GM19397 (cell line): ENCODE measurements around the gene ZNF407.

Experiments used
- ATAC-seq: cut with Tn5 transposase; IDR thresholded peaks from one replicate; pipeline ENCODE4 v1.9.1; 2021; ENCODE audit warnings: mild to moderate bottlenecking, moderate library complexity; ENCODE audit not compliant: unreplicated experiment

Gene ZNF407

DNA sequence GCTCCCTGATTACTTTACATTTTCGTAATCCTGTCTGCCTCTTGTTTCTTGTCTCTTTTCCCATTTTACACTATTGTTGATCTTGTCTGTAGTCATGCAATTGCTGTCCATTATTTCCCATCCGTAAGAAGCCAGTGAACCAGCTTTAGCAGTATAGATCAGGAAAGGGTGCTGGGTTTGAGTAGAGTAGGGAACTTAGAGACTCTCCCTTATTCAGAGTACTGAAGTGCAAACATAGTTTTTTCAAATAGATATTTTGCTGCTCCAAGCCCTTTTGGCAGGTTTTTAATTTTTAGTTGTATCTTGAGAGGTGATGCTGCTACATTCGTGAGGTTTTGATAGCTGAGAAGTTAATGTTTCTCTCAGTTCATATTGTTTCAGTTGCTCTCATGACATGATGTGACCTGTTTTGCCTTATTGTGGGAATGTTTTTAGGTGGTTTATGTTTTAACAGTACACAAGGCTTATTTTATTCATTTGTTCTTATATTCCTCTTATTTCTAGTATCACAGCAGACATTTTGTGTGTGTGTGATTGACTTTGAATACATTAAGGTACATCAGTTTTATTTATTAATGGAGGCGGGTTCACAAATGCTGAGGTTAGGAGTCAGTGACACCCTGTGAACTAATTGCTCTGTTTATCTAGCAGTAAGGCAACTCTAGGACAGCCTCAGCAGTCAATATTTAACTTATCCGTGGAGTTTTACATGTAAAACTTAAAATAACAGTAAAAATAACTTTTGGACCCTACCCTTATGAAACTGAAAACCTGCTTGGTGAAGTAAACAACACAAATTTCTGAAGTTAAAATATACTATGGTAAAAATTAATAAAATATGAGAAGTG lies 118.4 kb downstream of the ZNF407 start:
- no peak for ATAC-seq

DNA sequence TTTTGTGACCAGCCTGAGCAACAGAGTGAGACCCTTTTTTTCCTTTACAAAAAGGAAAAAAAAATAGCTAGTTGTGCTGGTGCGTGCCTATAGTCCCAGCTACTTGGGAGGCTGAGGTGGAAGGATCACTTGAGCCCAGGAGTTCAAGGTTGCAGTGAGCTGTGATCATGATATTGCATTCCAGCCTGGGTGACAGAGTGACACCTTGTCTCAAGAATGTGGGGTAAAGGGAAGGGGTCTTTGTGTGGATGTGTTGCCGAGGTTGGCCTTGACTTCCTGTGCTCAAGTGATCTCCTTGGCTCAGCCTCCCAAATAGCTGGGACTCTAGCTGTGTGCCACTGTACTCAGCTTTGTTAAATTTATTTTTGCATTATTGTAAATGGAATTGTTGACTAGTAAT lies 120.6 kb downstream of the ZNF407 start:
- ATAC-seq = no peak

DNA sequence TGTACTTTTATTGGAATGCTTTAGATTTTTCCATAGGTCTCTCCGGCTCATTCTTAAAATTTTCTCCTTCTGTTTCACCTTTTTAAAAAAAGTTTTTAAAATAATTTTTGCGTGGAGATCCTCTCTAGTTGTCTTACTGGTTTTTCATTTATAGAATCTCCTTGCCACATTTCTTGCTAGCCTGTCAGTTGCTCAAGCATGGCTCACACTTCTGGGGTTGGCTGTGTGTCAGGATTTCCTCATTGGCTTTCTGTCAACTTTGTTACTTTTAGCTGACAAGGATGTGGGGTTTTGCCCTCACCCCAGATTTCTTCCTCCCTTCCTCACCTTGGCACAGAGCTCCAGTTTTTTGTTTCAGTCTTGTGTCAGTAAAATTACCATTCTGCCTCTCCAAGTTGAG lies 124.6 kb downstream of the ZNF407 start:
- no peak for ATAC-seq

GRCh38 chr18:74724186-74724585 lies 126.5 kb downstream of the ZNF407 start:
- ATAC-seq = no peak

DNA sequence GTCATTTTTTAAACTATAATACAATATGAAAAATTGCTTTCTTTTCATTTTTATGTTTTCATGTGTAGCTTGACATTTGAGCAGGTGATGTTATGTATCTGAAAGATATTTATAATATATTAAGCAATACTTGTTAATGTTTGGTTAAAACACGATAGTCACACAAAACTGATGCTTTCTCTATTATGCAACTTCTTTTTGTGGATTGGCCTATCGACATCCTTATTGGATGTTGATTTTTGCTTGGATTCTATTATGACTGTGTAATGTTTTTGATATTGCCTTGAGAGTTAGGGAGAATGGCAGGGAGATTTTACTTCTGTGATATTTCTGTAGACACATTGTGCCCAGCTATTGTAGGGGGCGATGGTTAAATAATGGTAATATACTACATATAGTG lies 128.0 kb downstream of the ZNF407 start:
- no peak for ATAC-seq

DNA sequence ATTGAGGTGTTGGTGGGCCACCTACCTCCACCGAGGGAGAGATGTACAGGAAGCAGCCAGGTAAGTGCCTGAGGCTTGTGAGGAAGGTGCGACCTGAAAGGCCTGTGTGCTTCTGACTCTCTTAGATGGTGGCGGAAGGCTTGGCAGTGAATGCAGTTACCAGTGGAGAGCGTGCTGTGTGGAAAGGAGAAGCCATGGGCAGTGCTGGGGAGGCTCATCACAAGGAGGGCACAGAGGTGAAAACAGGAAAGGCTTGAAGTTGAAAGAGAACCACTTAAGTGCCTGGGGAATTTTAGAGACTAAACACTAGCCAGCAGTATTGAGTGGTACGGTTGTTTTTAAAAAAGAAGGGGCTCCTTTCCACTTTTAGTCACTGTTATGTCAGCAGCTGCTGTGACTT lies 130.9 kb downstream of the ZNF407 start:
- ATAC-seq = no peak

GRCh38 chr18:74731097-74731496 lies 133.4 kb downstream of the ZNF407 start:
- no peak for ATAC-seq

DNA sequence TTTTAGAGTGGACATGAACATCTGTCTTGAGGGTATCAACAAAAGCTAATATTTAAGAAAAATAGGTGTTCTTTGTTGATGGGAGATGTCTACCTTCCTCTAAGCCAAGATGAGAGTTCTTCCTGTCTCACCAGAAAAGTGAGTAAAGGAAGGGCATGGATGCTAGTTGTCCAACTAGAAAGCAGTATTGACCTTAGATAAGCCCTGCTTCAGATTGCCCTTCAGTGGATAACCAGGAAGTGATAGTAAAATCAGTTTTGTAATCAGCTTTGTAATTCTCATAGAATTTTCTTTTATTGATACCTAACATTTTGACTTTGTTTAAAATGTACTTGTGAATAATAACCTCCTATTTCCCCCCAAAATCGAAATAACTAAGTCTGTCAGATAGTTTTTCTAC lies 134.7 kb downstream of the ZNF407 start:
- no peak for ATAC-seq

- ATAC-seq = no peak
These were observed 135.9 kb downstream of the ZNF407 start for GRCh38 chr18:74733598-74733997.

- ATAC-seq = no peak
These were observed 136.4 kb downstream of the ZNF407 start for GRCh38 chr18:74734013-74734444.

- ATAC-seq = no peak
These were observed 142.3 kb downstream of the ZNF407 start for GRCh38 chr18:74739926-74740325.

GRCh38 chr18:74742573-74743243 lies 145.0 kb downstream of the ZNF407 start:
- ATAC-seq = no peak

GRCh38 chr18:74745633-74746403 lies 148.1 kb downstream of the ZNF407 start:
- ATAC-seq = no peak

- no peak for ATAC-seq
These were observed 151.1 kb downstream of the ZNF407 start for GRCh38 chr18:74748809-74749208.

DNA sequence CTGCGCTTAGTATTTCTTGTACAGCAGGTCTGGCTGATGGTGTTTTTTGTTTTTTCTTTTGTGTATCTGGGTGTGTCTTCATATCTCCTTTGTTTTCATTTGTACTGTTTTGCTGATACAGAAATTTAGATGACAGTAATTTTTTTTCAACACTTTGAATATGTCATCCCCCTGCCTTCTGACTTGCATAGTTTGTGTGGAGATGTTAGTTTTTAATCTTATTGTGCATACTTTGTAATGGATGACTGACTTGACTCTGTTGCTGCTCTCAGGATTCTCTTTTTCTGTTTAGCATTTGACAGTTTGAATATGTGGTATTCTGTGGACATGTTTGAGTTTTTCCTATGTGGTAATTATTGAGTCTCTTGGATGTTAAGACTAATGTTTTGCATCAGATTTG lies 161.3 kb downstream of the ZNF407 start:
- ATAC-seq = no peak

DNA sequence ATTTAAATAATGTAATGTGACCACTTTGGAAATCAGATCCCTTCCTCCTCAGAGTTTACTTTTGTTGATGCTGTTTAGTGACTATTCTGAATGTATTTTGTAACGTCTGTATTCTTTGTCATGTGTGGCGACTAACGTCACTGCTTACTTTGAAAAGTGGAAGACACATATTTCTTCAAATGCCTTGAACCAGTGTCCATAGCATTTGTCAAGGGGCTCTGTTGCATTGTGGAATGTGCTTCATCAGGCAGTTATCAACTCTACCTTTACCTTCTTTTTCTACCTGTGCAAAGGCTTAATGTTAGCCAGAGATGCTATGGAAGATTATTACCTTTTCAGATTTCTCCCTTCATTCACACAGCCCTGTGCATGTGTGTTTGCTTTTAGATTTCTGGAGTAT lies 162.4 kb downstream of the ZNF407 start:
- no peak for ATAC-seq

GRCh38 chr18:74760436-74760835 lies 162.8 kb downstream of the ZNF407 start:
- ATAC-seq = no peak

GRCh38 chr18:74766251-74766650 lies 168.6 kb downstream of the ZNF407 start:
- ATAC-seq = no peak

DNA sequence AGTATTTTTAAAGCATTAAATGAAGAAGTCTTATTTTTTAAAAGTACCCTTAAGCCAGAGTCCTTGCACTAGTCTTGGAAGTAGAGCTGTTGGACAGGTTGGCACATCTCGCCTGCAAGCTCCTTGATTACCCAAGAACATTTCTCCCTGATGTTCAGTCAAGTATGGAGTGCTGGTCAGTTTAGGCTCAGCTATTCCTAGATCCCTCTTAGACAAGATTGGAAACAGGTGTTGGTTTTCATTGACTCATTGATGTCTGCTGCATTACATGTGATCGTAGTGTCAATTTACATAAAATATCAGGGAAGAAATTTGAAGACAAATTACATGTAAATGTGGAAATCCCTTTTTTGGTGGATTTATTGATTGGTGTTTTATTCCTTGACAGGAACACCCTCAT lies 170.4 kb downstream of the ZNF407 start:
- ATAC-seq = no peak

DNA sequence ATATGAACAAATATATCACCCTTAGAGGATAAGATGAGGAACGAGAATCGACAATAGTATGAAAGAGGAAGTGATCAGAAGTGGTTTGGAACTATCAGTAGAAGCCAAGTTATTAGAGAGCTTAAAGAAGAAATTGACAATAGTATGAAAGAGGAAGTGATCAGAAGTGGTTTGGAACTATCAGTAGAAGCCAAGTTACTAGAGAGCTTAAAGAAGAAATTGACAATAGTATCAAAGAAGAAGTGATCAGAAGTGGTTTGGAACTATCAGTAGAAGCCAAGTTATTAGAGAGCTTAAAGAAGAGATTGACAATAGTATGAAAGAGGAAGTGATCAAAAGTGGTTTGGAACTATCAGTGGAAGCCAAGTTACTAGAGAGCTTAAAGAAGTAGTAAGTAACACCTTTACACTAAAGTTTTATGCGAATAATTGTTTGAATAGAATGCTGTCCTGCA lies 175.5 kb downstream of the ZNF407 start:
- peak; percentile 82 for ATAC-seq

GRCh38 chr18:74774486-74774885 lies 176.8 kb downstream of the ZNF407 start:
- ATAC-seq = no peak

- ATAC-seq = no peak
These were observed 177.6 kb downstream of the ZNF407 start for GRCh38 chr18:74775239-74775638.
